COR-L47 (cell line): ENCODE results near the gene OPALIN.

Experiments used
- DNase-seq: peaks from one replicate; lab custom pipeline; 2025; lab: John Stamatoyannopoulos, UW

OPALIN gene

GRCh38 chr10:96298362-96298761 lies 60.4 kb downstream of the OPALIN start:
- DNase-seq, result no peak

- DNase-seq, result no peak
These were observed 61.3 kb downstream of the OPALIN start for GRCh38 chr10:96297486-96297885.

- no peak for DNase-seq
These were observed 63.3 kb downstream of the OPALIN start for GRCh38 chr10:96295475-96295874.
